Right atrium auricular region (tissue), 2 donors: Measurements from ENCODE around the gene BCKDHB. TPM values are rescaled to one million over a fixed set of nuclear protein-coding genes. Genes with fewer than 3 reads are reported as not detected.
"Not testable (repeated sequence)": the region's sequence is repeated elsewhere in the genome, so short reads cannot be mapped to it uniquely, and the experiment has no call there.

Experiments
- DNase-seq: peaks from one replicate; pipeline ENCODE4 v3.0.0-alpha.2; 2019; ENCODE audit warnings: low spot score
- H3K27ac ChIP-seq, 2 donors: fragments of 200-600 bp; sonication (generic); 1 replicate in 1 of 2; 2 replicates in 1 of 2; pipeline ENCODE4 v1.5.1; 2016 to 2019
- H3K27me3 ChIP-seq, 2 donors: fragments of 200-600 bp; sonication (generic); one replicate each; pipeline versions ENCODE4 v1.5.1 to v1.6.0; 2017 to 2019
- H3K36me3 ChIP-seq: fragments of 200-600 bp; sonication (generic); one replicate; pipeline ENCODE4 v1.5.1; 2016
- H3K4me1 ChIP-seq, 2 donors: fragments of 200-600 bp; sonication (generic); one replicate each; pipeline versions ENCODE4 v1.5.1 to v1.6.0; 2017 to 2019
- H3K4me3 ChIP-seq, 2 donors: fragments of 200-600 bp; sonication (generic); 1 replicate in 1 of 2; 2 replicates in 1 of 2; pipeline ENCODE4 v1.5.1; 2017 to 2019; ENCODE audit warnings: mild to moderate bottlenecking in 1 of 2, moderate library complexity in 1 of 2
- H3K9me3 ChIP-seq, 2 donors: fragments of 200-600 bp; sonication (generic); one replicate each; pipeline ENCODE4 v1.5.1; 2019
- CTCF ChIP-seq, 2 donors: fragments of 200-600 bp; sonication (generic); IDR thresholded peaks; one replicate each; pipeline ENCODE4 v1.5.1; 2019; ENCODE audit warnings: antibody characterized with exemption in 2 of 2
- total RNA-seq, 2 donors: library from RNA; depleted of rRNA; stranded (reverse); fragments of >200 nt; gene quantifications; one replicate each; pipeline ENCODE4 v1.1.0, GENCODE V29; 2016

BCKDHB gene
- total RNA-seq, 2 donors from 2014 or later = 8.1 to 23.3 TPM

GRCh38 chr6:80233958-80234357 is 127.5 kb downstream of the BCKDHB start:
- Histone ChIP-seq H3K27me3 (no peaks in the 10 kb centered on the region), H3K4me3 (no peak overlapping the region), H3K4me1 (no peaks in the 10 kb centered on the region), H3K36me3 (no peaks in the 10 kb centered on the region), H3K9me3 (no peaks in the 10 kb centered on the region), H3K27ac (no peak overlapping the region)
- TF ChIP-seq CTCF (IDR thresholded peaks at IDR 0.05) = no peak
- no peak for DNase-seq

GRCh38 chr6:80234401-80234800 is 127.9 kb downstream of the BCKDHB start:
- no peaks in the 10 kb centered on the region for H3K36me3 ChIP-seq
- H3K9me3 ChIP-seq = no peaks in the 10 kb centered on the region
- no peak for DNase-seq
- no peak overlapping the region for H3K4me3 ChIP-seq
- no peaks in the 10 kb centered on the region for H3K4me1 ChIP-seq
- no peak overlapping the region for H3K27ac ChIP-seq
- no peaks in the 10 kb centered on the region for H3K27me3 ChIP-seq
- TF ChIP-seq CTCF (IDR thresholded peaks at IDR 0.05) = no peak

- Histone ChIP-seq H3K9me3 (no peaks in the 10 kb centered on the region), H3K27me3 (no peaks in the 10 kb centered on the region), H3K36me3 (no peaks in the 10 kb centered on the region), H3K27ac (no peak overlapping the region), H3K4me1 (no peaks in the 10 kb centered on the region), H3K4me3 (no peak overlapping the region)
- no peak for TF ChIP-seq CTCF (IDR thresholded peaks at IDR 0.05)
- no peak for DNase-seq
Observed at GRCh38 chr6:80234908-80235307, 128.4 kb downstream of the BCKDHB start.

GRCh38 chr6:80235647-80236046 is 129.2 kb downstream of the BCKDHB start:
- H3K4me3 ChIP-seq = no peak overlapping the region
- H3K9me3 ChIP-seq = no peaks in the 10 kb centered on the region
- no peak for DNase-seq
- no peaks in the 10 kb centered on the region for H3K36me3 ChIP-seq
- no peaks in the 10 kb centered on the region for H3K27me3 ChIP-seq
- TF ChIP-seq CTCF (IDR thresholded peaks at IDR 0.05) = no peak
- H3K4me1 ChIP-seq = no peaks in the 10 kb centered on the region
- H3K27ac ChIP-seq = no peak overlapping the region

- not testable (repeated sequence) for H3K36me3 ChIP-seq, H3K27ac ChIP-seq, H3K9me3 ChIP-seq, H3K4me1 ChIP-seq, H3K27me3 ChIP-seq, DNase-seq, H3K4me3 ChIP-seq
Observed at GRCh38 chr6:80238754-80239153, 132.3 kb downstream of the BCKDHB start.

- Histone ChIP-seq H3K27me3 (no peaks in the 10 kb centered on the region), H3K36me3 (no peaks in the 10 kb centered on the region), H3K4me1 (no peaks in the 10 kb centered on the region), H3K27ac (no peak overlapping the region), H3K9me3 (no peaks in the 10 kb centered on the region), H3K4me3 (no peak overlapping the region)
- no peak for TF ChIP-seq CTCF (IDR thresholded peaks at IDR 0.05)
- DNase-seq = no peak
Observed at GRCh38 chr6:80245043-80245442, 138.6 kb downstream of the BCKDHB start.
